ENCODE data around the gene ATXN7L2.
A peak's percentile ranks its signal among the peaks of the same experiment; 100 is the strongest.

Gene ATXN7L2

DNA sequence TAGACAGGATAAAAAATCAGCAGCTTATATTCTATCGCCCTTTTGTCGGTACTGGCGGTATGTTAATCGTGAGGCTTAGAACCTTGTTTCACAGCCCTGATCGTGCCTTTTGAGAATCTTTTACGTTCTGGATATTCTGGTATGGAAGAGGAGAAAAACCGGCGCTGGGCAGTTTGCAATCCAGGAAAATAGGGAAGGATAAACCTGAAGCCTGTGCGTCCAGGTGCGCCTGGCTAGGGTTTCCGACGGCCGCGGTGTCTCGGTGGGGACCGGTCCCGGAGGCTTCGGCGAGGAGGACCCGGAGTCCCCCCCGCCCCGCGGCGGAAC, 17.6 kb upstream of the ATXN7L2 start:
- TF ChIP-seq EZH2phosphoT487 (IDR thresholded peaks at IDR 0.05; ENCODE audit: low read length) (no peak), EZH2 (optimal IDR thresholded peaks at IDR 0.05; ENCODE audit: low read depth, low read length) (no peak)
- TF ChIP-seq, protein P1, sequence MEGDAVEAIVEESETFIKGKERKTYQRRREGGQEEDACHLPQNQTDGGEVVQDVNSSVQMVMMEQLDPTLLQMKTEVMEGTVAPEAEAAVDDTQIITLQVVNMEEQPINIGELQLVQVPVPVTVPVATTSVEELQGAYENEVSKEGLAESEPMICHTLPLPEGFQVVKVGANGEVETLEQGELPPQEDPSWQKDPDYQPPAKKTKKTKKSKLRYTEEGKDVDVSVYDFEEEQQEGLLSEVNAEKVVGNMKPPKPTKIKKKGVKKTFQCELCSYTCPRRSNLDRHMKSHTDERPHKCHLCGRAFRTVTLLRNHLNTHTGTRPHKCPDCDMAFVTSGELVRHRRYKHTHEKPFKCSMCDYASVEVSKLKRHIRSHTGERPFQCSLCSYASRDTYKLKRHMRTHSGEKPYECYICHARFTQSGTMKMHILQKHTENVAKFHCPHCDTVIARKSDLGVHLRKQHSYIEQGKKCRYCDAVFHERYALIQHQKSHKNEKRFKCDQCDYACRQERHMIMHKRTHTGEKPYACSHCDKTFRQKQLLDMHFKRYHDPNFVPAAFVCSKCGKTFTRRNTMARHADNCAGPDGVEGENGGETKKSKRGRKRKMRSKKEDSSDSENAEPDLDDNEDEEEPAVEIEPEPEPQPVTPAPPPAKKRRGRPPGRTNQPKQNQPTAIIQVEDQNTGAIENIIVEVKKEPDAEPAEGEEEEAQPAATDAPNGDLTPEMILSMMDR (IDR thresholded peaks at IDR 0.05; ENCODE audit: low read length), result no peak
- no peaks in the 10 kb centered on the region for H3K36me3 ChIP-seq (replicated peaks; ENCODE audit: insufficient read depth, low read length)
- no peak overlapping the region for H3K27ac ChIP-seq (ENCODE audit: low read length)
- H3F3A ChIP-seq (ENCODE audit: insufficient read depth, low read length), result no peaks in the 10 kb centered on the region
- H3K4me2 ChIP-seq (ENCODE audit: low read depth, low read length), result peak overlapping the region; percentile 29; the same call in 1 of the 2 replicates
- peaks cover 20% of the 10 kb centered on the region for H3K27me3 ChIP-seq (replicated peaks; ENCODE audit: insufficient read depth, low read length)
- no peaks in the 10 kb centered on the region for H3K9me3 ChIP-seq (replicated peaks; ENCODE audit: insufficient read depth, low read length)
- no peak for DNase-seq
- H3K4me3 ChIP-seq (ENCODE audit: low read length), result no peak overlapping the region; the same call in 1 of the 2 replicates
- H3K9ac ChIP-seq (ENCODE audit: low read length), result no peak overlapping the region
- H3K79me2 ChIP-seq (ENCODE audit: low read length), result no peaks in the 10 kb centered on the region
- H2AFZ ChIP-seq (ENCODE audit: low read length), result no peak overlapping the region
- H4K20me1 ChIP-seq (ENCODE audit: insufficient read depth, low read length), result no peaks in the 10 kb centered on the region
- no peaks in the 10 kb centered on the region for H3K9me2 ChIP-seq (replicated peaks; ENCODE audit: insufficient read depth, low read length)
- no peaks in the 10 kb centered on the region for H3K4me1 ChIP-seq (ENCODE audit: low read length)

DNA sequence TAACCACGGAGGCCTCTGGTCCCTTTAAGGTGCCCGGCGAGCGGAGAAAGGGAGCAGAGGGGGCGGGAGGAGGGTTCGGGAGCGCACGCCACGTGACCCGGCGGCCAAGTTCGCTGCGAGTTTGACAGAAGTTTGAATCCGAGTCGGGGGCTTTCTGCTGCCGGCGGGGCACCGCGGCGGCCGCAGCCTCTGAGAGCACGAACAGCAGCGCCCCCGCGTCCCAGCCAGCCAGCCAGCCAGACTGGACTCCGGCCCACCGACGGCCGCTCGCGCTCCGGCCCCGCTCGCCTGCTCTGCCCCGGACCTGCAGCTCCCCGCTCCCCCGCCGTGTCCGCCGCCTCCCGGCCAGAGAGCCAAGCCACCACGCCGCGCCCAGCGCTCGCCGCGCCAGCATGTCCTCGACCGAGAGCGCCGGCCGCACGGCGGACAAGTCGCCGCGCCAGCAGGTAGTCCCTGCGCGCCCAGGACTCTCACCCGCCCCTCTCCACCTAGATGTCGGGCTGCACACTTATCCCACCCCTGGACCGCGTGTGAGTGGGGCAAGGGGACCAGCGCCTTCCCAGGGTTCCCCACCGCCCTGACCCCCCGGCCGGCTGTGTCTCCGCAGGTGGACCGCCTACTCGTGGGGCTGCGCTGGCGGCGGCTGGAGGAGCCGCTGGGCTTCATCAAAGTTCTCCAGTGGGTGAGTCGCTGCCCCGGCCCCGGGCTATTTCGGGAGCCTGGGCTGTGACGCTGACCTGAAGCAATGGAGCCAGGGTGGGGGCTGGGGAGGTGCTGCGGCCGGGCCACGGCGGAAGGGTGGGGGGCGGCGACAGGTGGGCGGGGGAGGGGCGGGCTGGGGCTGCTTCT, 17.0 kb upstream of the ATXN7L2 start, which contains the start of gene SYPL2:
TSS of gene SYPL2 (plus strand) at position 95 of the 849 bp plus-strand sequence. CDS start at position 393, 298 bp downstream.
- peaks cover 23% of the 10 kb centered on the region for H3K27me3 ChIP-seq (replicated peaks; ENCODE audit: insufficient read depth, low read length)
- H3K4me3 ChIP-seq (ENCODE audit: low read length), result no peak within 1 kb of the TSS; the same call in 1 of the 2 replicates
- TF ChIP-seq EZH2 (optimal IDR thresholded peaks at IDR 0.05; ENCODE audit: low read depth, low read length), result no peak
- no peak for TF ChIP-seq EZH2phosphoT487 (IDR thresholded peaks at IDR 0.05; ENCODE audit: low read length)
- TF ChIP-seq, protein P1 (IDR thresholded peaks at IDR 0.05; ENCODE audit: low read length), result no peak
- H3K79me2 ChIP-seq (ENCODE audit: low read length), result no peaks in the 10 kb centered on the region
- no peaks in the 10 kb centered on the region for H3K4me1 ChIP-seq (ENCODE audit: low read length)
- H3F3A ChIP-seq (ENCODE audit: insufficient read depth, low read length), result no peaks in the 10 kb centered on the region
- no peak within 1 kb of the TSS for H2AFZ ChIP-seq (ENCODE audit: low read length)
- H3K4me2 ChIP-seq (ENCODE audit: low read depth, low read length), result peak within 1 kb of the TSS; percentile 29; the same call in 1 of the 2 replicates
- no peaks in the 10 kb centered on the region for H3K9me2 ChIP-seq (replicated peaks; ENCODE audit: insufficient read depth, low read length)
- H3K9me3 ChIP-seq (replicated peaks; ENCODE audit: insufficient read depth, low read length), result no peaks in the 10 kb centered on the region
- H3K36me3 ChIP-seq (replicated peaks; ENCODE audit: insufficient read depth, low read length), result no peaks in the 10 kb centered on the region
- DNase-seq, result no peak
- no peaks in the 10 kb centered on the region for H4K20me1 ChIP-seq (ENCODE audit: insufficient read depth, low read length)
- H3K27ac ChIP-seq (ENCODE audit: low read length), result no peak within 1 kb of the TSS
- no peak within 1 kb of the TSS for H3K9ac ChIP-seq (ENCODE audit: low read length)

DNA sequence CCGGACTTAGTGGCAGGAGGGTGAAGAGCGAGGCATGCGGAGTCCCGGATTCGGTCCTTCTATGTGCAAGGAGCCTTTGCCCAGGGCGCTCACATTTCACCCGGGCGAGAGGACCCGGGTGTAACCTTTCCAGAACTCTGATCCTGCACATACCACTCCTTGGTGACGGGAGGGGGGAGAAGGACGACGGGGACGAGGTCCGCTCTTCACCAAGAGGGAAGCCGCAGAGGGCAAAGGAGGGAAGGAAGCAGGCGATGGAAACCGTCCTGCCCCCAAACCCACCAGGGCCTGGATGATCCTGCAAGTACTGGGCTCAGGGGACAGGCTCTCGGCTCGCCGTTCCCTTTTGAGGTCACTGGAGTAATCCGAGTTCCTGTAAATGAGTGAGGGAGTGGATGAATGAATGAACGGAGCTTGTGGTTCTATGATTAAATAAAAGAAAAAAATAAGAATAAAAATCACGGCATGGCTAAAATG, 16.4 kb upstream of the ATXN7L2 start:
- H3K4me2 ChIP-seq (ENCODE audit: low read depth, low read length), result no peak overlapping the region

More for the DNA sequence above, 16.4 kb upstream of the ATXN7L2 start:
- DNase-seq, result no peak
- Histone ChIP-seq H3K9me3 (replicated peaks; ENCODE audit: insufficient read depth, low read length) (no peaks in the 10 kb centered on the region), H3K36me3 (replicated peaks; ENCODE audit: insufficient read depth, low read length) (no peaks in the 10 kb centered on the region), H3K27ac (ENCODE audit: low read length) (no peak overlapping the region), H3K4me3 (ENCODE audit: low read length) (no peak overlapping the region), H3K79me2 (ENCODE audit: low read length) (no peaks in the 10 kb centered on the region), H3K27me3 (replicated peaks; ENCODE audit: insufficient read depth, low read length) (peaks cover 23% of the 10 kb centered on the region), H3K9ac (ENCODE audit: low read length) (no peak overlapping the region), H4K20me1 (ENCODE audit: insufficient read depth, low read length) (no peaks in the 10 kb centered on the region), H3K9me2 (replicated peaks; ENCODE audit: insufficient read depth, low read length) (no peaks in the 10 kb centered on the region), H2AFZ (ENCODE audit: low read length) (no peak overlapping the region), H3K4me1 (ENCODE audit: low read length) (no peaks in the 10 kb centered on the region), H3F3A (ENCODE audit: insufficient read depth, low read length) (no peaks in the 10 kb centered on the region)
- TF ChIP-seq EZH2phosphoT487 (IDR thresholded peaks at IDR 0.05; ENCODE audit: low read length), result no peak
- TF ChIP-seq EZH2 (optimal IDR thresholded peaks at IDR 0.05; ENCODE audit: low read depth, low read length), result no peak
- TF ChIP-seq, protein P1 (IDR thresholded peaks at IDR 0.05; ENCODE audit: low read length), result no peak

Data from MM.1S (cell line).